ENCODE data around the gene CSTPP1.
"Not testable (repeated sequence)": the region's sequence is repeated elsewhere in the genome, so short reads cannot be mapped to it uniquely, and the experiment has no call there.

CSTPP1 gene

DNA sequence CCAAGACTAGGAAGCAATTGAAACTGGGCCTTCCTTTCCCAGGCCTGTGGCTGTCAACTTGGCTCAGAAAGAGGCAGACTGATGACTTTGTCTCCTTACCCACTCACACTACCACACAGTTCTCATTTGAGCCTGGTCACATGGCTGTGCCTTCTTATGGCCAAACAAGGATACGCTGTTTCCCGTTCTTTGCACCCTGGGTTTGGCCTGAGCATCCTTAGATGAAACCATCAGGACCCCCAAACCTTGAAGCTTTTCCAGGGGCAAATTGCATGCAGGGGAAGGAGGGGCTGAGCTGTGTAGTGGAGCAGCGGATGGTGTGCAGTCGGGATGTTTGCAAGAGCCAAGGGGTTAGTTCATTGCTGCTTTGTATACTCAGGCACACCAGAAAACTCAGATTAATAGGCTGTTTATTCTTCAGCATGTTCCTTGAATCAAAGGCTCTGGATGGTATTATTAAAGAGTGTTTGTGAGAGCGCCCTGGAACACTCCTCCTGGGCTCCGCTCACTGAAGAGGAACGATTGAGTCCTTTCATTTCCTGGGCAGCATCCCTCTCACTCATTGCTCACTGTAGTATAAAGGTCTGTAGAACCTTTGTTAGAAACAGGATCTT lies 170.3 kb downstream of the CSTPP1 start:
- DNase-seq, result no peak

DNA sequence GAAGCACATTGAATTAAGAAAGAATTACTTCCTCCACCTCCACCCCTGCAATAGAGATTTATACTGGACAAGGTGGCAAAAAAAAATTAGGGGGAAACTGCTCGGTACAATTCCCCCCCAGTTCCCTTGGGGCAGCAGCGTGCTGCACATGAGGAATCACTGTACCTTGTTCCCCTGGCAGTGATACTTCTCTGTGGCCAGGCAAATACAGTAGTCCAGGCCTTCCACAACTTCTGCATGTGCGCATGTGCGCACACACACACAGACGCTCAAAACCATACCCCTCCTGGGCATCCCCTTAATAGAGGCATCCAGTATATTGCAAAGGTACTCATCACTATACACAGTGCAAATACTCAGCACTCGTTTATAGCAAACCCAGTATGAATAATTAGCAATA lies 171.2 kb downstream of the CSTPP1 start:
- DNase-seq, result no peak

DNA sequence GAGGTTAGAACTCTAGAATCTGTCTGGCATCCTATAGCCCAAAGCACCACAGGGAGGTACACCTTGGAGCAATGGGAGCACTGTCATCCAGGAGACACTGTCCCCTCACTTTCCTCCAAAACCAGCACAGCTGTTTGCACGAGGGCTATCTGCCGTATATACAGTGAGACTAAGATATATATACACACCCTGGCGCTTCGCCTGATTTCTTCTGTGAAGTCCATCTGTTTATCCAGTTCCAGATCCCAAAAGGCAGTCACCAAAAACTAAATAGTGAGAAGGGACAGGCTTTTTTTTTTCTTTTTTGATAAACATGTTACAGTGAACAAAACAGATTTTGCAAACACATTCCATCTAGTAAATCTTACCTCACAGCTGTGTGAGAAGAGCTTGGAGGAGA lies 171.7 kb downstream of the CSTPP1 start:
- DNase-seq, result no peak

DNA sequence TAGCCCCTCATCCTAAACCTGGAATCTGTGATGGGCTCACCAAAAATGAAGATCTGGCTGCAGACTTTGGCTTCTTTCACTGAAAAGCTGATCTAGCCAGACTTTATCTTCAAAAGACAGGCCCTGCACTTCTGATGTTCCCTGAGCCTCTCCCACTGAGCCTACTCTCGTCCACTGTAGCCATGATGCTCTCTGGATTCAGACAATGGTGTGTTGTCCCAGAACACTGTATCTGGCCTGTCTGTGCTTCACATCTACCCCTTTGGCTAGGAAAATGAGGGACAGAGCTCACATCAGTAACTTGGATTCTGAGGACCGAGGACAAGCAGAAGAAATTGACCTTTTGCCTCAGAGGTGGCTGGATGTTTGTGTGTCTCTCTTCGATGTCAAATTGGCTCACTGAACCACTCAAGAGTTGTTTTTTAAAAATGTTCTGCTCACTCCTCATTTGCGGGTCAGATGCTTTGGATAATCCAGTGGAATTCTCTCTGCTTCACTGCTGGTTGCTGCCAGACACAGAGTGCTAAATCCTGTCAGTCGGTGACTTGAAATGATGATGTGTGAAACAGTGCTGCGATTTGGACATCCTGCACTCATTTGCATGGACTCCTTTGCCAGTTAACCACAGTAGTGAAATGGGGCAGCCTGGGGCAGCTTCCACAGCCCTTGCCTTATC lies 172.6 kb downstream of the CSTPP1 start:
- DNase-seq, result no peak

DNA sequence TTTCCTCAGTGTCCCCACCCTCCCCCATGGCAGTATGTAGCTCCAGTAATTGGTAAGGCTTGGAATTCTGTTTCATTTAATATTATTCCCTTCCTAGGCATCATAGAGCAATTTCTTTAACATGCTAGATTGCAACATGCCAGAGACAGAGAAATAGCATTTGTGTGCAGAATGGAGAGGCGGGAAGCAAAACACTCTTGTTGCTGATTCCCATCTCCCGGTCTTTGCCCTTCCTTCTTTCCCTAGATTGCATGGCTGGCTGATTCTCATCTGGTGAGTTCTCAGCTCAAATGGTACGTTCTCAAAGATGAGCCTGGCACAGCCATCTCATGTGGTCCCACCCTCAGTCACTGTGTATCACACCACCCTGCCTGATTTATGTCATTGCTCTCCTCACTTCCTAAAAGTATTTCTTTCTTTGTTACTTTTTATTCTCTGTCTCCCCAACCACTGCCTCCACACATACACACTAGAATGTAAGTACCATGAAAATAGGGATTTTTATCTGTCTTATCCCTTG lies 173.2 kb downstream of the CSTPP1 start:
- no peak for DNase-seq

DNA sequence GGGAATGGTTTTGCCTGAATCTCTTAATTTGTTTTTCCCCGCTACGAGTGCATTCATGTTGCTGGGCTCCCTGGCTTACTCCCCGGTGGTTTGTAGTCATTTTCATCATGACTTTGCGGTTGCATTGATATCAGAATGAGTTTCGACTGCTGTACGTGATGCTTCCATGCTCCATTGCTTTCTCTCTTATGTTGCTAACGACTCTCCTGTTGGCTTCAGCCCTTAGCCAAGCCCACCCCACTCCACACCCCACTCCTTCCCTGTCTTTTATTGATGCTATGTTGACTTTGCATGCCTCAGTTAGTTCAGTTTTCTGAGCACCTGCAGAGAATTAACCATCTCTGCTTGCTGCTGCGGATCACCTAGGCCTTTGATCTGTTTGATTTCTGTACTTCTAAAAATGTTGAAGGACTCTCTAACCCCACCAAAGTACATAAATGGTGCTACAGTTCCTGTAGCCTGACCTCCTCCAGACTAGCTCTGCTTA lies 174.8 kb downstream of the CSTPP1 start:
- DNase-seq, result no peak

DNA sequence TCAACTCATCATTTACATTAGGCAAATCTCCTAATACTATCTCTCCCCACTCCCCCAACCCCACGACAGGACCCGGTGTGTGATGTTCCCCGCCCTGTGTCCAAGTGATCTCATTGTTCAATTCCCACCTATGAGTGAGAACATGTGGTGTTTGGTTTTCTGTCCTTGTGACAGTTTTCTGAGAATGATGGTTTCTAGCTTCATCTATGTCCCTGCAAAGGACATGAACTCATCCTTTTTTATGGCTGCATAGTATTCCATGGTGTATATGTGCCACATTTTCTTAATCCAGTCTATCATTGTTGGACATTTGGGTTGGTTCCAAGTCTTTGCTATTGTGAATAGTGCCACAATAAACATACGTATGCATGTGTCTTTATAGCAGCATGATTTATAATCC lies 176.4 kb downstream of the CSTPP1 start:
- not testable (repeated sequence) for DNase-seq

DNA sequence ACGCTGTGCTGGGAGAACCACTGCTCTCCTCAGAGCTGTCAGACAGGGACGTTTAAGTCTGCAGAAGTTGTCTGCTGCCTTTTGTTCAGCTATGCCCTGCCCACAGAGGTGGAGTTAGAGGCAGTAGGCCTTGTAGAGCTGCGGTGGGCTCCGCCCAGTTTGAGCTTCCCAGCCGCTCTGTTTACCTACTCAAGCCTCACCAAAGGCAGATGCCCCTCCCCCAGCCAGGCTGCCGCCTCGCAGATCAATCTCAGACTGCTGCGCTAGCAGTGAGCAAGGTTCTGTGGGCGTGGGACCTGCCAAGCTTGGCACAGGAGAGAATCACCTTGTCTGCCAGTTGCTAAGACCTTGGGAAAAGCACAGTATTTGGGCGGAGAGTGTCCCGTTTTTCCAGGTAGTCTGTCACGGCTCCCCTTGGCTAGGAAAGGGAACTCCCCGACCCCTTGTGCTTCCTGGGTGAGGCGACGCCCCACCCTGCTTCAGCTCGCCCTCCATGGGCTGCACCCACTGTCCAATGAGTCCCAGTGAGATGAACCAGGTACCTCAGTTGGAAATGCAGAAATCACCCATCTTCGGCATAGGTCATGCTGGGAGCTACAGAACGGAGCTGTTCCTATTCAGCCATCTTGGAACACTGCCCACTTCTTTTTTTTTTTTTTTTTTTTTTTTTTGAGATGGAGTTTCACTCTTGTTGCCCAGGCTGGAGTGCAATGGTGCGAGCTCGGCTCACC lies 182.6 kb downstream of the CSTPP1 start:
- not testable (repeated sequence) for DNase-seq

DNA sequence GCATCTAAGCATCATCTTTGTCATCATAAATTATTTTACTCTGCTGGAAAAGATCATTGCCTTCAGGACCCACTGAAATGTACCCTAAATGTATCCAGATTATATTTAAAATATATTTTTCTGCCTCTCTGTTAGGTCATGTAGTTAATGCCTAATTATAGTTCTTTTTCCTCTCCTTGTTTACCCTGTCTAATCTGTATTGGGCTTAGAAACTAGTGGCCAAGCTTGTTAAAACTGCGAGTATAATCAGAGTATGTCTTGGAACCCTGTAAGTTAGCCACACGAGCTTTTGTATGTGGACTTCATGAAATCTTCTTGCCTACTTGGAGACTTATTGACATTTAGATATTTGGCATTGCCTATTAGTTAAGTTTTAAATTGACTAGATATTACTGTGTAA lies 184.5 kb downstream of the CSTPP1 start:
- no peak for DNase-seq

DNA sequence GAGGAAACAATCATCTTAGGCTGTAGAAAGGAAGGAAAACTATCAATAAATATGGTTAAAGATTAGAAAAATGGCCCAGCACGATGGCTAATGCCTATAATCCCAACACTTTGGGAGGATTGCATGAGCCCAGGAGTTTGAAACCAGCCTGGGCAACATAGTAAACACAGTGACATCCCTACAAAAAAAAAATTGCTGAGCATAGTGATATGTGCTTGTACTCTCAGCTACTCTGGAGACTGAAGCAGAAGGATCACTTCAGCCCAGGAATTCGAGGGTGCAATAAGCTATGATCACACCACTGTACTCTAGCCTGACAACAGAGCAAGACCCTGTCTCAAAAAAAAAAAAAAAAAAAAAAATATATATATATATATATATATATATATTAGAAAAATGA lies 185.2 kb downstream of the CSTPP1 start:
- DNase-seq, result no peak

DNA sequence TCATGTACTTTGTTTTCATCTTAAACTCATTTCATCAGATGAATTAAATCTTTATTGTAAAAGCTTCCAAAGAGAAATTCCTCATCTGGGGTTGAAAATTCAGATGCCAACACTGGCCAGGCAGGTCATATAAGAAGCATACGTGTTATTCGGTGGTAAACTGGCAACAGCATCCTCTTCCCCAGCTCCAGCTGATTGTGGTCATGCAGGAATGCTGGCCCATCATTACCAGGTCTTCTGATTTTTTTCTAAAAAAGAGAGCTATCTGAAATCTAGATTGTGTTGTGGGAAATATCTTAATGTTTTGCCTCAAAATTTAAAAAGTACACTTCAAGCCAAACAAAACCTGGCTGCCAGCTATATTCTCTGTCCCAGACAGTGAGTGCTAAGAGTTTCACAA lies 186.5 kb downstream of the CSTPP1 start:
- DNase-seq, result no peak

DNA sequence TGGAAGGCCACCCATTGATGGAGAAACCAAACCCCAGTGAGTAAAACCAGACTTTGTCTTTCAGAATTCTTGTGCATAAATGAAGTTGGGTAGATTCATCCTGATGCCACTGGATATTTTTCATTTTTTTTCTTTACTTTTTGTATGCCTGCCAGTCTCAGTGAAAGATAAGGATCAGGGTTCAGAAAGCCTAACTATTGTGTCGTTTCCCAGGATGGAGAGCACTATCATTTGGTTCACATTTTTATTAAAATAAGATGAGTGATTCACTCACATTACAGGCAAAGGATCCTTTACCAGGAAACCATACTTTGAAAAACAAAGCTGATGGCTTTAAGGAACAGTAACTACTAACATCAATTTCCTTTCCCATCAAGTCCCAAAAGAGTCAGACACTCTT lies 188.1 kb downstream of the CSTPP1 start:
- no peak for DNase-seq

DNA sequence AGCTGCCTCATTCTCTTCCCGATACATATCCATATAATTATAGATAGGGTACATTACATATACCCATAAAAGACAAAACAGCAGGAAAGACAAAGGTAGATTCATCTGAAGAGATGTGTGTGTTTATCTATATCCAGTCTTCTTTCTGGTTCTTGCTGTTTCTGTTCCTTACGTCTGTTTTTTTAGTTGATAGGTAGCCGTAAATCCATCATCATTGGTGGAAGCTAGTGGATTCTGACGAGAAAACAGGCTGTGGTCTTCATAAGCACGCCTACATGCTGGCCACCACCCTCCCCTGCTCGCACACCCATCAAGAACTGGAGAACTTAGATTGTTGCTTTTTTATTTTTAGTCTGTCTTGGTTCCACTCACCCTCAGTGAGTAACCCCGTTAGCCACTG lies 188.5 kb downstream of the CSTPP1 start:
- DNase-seq, result no peak

DNA sequence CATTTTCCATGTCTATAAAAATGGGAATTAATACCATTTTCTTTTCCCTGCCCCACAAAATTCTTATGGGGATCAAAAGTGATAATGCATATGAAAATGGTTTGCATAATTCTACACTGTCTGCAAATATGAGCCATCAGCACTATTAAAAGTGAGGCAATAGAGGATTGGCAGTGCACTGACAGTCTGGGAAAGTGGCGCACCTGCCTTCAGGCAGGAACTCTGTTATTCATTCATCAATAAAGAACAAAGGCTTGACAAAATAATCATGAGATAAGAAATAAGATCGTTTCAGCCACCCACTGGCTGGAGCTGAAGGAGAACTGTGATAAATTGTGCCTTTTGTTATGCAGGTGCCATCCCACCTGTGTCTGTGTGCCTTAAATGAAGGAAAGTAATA lies 190.7 kb downstream of the CSTPP1 start:
- DNase-seq, result no peak

DNA sequence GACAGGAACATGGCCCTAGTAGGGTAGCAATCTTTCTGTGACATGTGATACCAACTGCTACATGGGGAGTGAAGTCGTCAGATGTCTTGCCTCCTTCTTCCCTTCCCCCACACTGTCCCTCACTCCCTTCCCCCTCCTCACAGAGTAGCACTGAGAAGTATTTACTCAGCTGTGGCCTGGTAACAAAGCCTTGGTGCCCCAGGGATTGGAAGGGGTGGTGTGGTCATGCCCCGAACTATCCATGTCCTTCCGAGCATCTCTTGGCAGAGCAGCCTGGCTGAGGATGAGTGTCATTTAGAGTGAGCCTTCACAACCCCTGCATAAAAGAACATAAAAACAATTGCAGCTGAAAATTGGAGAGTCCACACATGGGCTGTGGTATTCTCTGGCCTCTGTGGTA lies 194.0 kb downstream of the CSTPP1 start:
- no peak for DNase-seq

DNA sequence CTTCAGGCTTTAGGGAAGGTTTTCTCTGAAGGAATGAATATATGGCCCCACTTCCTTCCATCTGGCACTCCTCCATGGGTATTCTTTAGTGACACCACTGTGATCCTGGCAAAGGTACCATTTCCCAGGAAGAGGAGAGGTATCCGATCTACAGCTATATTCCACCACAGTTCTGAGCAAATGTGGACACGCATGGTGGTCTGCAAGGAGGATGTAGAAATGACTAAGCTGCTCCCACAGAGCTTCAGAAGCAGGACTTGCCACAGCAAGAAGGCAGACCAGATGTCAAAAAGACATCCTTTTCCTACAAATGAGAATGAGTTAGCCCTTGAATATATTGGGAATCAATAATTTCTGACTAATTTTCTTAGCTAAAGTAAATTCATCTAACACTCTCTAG lies 194.6 kb downstream of the CSTPP1 start:
- no peak for DNase-seq

DNA sequence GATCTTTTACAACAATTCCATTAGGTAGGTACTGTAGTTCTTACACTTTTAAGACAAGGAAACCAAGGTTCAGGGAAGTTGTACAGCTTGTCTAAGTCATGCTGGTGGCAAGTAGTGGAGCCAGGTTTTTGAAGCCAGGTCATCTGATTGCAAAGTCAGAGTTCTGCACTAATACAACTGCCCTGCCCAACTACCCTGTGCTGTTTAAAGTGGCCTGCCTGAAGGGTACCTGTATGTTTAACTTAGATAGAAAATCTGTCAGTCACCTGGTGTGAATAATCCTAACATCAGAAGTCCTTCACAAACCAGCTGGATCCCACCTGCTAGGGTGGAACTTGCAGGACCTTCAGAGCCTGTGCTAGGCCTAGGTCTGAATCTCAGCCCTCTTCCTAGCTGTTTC lies 195.9 kb downstream of the CSTPP1 start:
- DNase-seq, result no peak

DNA sequence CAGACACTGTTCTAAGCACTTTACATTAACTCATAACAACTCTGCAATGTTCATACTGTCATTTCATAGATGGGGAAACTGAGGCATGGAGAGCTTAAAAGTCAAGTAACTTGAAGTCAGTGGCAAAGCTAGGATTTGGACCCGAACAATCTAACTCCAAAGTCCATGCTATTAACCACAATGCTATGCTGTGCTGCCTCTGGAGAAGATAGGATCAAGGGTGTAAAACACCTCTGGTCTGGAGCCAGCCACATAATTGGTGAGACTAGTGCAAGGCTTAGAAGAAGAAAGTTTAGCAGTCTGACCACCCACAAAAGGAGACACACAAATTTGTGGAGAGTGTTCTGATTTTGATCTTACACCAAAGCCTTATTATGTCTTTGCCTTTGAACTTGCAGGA lies 196.4 kb downstream of the CSTPP1 start:
- no peak for DNase-seq

DNA sequence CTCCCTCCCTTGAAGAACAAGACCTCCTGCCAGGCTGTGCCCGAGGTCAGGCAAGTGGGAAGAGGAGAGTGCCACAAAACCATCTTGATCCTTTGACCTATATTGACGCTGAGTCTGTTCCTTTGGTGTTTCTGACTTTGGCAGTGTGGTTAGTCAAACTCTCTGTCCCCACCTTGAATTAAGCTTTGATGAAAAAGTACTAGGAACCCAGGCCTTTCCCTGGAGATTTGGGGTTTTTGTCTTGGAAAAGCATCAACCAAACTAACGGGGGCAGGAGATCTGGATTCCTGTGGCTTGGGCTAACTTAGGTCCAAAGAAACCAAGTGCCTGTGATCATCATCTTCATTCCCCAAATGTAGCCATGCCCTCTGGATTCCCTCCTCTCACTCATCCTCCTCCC lies 199.8 kb downstream of the CSTPP1 start:
- DNase-seq, result no peak

DNA sequence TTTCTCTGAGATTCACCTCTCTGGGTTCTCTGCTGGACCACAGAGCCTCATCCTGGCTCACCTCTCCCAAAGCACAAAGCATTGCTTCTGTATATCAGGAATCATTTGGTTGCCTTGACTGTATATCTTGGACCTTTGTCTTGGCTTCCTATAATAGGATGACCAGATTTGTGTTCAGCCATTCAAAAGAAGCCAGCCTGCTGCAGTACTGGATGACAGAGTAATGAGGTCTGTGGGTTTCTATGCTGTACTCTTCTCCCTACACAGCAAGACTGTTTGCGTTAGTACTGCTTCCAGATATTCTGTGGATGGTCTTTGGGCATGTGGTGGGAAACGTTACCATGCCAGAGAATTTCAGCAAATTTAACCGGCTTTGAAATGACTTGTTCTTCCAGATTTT lies 200.4 kb downstream of the CSTPP1 start:
- DNase-seq, result no peak

DNA sequence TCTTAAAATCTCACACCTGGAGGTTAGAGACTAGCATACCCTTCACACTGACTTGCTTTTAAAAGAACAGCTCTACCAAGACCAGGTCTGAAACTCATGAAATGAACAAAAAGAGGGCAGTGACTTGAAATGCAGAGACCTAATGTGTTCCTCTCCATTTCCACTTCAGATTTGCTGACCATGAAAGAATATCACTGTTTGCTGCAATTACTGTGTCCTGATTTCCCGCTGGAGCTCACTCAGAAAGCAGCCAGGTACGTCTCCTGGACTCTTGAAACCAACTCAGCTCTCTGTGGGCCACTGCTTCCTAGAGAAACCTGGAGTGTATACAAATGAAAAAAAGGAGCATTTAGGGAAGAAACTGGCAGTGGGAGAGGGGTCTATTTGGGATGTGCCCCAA lies 200.9 kb downstream of the CSTPP1 start:
- no peak for DNase-seq

DNA sequence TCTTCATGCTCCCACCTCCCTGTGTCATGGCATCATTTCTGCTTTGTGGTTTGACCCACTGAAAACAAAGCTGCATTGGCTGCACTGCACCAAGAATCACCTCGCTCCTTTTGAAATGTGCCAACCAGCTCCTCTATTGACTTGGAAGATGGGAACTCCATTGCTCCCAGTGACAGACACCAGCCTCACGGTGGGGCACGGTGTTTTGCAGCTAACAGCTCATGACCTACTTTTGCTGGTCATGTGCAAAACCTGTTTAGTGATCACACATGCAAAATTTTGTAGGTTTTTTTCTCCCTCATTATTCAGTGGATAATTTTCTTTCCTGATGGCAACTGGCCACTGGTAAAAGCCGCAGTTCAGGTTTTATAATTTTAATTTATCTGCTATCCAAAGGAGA lies 203.3 kb downstream of the CSTPP1 start:
- DNase-seq, result no peak

DNA sequence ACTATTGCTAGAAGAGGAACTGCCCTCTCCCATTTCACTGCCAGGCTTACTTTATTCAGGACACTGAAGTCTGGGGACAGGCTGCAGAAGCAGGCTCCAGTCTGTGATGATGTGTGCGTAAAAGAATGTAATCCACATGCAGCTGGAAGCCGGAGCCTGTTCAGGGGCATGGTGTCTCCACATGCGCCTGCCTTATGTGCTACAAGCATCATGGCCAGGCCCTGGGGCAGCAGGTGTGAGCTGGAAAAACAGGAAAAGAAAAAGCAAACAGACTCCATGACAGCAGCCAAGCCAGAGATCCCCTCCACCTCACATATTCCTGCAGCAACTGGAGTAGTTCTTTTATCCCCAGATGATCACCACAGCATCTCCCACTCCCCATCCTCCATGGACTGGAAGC lies 206.8 kb downstream of the CSTPP1 start:
- no peak for DNase-seq

DNA sequence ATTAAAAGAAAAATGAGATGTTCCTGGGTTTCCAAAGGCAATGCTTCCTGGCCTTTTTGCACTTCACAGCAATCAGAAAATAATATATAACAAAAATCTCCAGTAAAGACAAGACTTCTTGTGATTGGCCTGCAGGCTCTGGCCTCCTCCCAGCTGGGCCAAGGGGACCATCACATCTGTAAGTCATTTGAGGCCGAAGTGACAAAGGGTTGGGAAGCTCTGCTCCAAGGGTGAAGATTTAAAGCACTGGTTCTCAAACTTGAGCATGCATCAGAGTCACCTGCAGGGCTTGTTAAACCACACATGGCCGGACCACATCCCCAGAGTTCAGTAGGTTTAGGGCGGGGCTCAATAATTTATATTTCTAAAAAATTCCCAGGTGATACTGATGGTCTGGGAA lies 208.0 kb downstream of the CSTPP1 start:
- no peak for DNase-seq

Measured in activated CD8-positive, alpha-beta memory T cell treated with anti-CD3 and anti-CD28 coated beads for 24 hours (primary cell).